Measurements from ENCODE around the gene MAP3K8.

DNA sequence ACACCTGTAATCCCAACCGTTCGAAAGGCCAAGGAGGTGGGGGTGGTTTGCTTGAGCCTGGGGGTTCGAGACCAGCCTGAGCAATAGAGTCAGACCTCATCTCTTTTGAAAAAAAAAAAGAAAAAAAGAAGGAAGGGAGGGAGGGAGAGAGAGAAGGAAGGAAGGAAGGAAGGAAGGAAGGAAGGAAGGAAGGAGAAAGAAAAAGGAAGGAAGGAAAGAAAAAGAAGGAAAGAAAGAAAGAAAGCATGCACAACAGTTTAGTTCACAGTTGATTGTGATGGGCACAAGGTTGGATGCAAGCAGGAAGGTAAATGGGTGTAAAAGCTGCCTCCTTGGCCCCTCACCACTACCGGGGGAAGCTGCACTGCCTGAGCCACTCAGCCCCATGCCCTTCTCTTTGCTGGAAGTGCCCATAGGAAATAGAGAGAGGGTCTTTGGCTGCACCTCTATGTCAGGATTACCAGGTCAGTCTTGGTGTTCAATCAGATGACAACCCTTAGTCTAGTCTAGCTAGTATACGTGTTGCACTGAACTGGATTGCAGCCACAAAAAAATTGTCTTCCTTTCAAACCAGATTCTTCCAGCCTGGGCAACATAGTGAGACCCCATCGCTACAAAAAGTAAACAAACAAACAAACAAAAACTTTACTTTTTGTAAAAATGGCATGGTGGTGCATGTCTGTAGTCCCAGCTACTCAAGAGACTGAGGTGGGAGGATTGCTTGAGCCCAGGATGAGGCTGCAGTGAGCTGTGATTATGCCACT is 20.0 kb downstream of the MAP3K8 start:
- TF ChIP-seq POLR2A (IDR thresholded peaks at IDR 0.05): no peak
- TF ChIP-seq, protein P1, sequence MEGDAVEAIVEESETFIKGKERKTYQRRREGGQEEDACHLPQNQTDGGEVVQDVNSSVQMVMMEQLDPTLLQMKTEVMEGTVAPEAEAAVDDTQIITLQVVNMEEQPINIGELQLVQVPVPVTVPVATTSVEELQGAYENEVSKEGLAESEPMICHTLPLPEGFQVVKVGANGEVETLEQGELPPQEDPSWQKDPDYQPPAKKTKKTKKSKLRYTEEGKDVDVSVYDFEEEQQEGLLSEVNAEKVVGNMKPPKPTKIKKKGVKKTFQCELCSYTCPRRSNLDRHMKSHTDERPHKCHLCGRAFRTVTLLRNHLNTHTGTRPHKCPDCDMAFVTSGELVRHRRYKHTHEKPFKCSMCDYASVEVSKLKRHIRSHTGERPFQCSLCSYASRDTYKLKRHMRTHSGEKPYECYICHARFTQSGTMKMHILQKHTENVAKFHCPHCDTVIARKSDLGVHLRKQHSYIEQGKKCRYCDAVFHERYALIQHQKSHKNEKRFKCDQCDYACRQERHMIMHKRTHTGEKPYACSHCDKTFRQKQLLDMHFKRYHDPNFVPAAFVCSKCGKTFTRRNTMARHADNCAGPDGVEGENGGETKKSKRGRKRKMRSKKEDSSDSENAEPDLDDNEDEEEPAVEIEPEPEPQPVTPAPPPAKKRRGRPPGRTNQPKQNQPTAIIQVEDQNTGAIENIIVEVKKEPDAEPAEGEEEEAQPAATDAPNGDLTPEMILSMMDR (IDR thresholded peaks at IDR 0.05): no peak
